PC-3 (cell line): ENCODE results near the gene RAB4A. TPM values are rescaled to one million over a fixed set of nuclear protein-coding genes. Genes with fewer than 3 reads are reported as not detected.

Experiments
- ATAC-seq: fragments of 200-7000 bp; cut with Tn5 transposase; 2 replicates; pipeline ENCODE4 v1.9.1; 2020; ENCODE audit warnings: mild to moderate bottlenecking, moderate library complexity
- BruUV-seq: library from RNA; stranded (reverse); fragments of 400-500 nt; replicated peaks from 2 replicates; lab custom pipeline; 2021; lab: Mats Ljungman, UMichigan
- CTCF ChIA-PET: fragments of 300-600 bp; sonication (Branson Sonifier 250); formaldehyde crosslinking; loops from one replicate; lab custom pipeline; 2022; ENCODE audit warnings: antibody characterized with exemption; lab: Charles Lee
- POLR2A ChIA-PET: fragments of 300-600 bp; sonication (Branson Sonifier 250); formaldehyde crosslinking; loops from one replicate; lab custom pipeline; 2022; ENCODE audit warnings: antibody characterized with exemption; ENCODE audit not compliant: unreplicated experiment; lab: Charles Lee
- DNase-seq: peaks from one replicate; pipeline ENCODE4 v3.0.0-alpha.2; 2015
- H2AFZ ChIP-seq: fragments of 300-600 bp; sonication (generic); 2 replicates; pipeline ENCODE4 v1.6.0; 2016; ENCODE audit warnings: antibody characterized with exemption, low read length
- H3F3A ChIP-seq: fragments of 300-600 bp; sonication (generic); one replicate; pipeline ENCODE4 v1.6.0; 2017; ENCODE audit warnings: antibody characterized with exemption, low read length, control low read depth, mild to moderate bottlenecking; ENCODE audit not compliant: unreplicated experiment
- H3K27ac ChIP-seq: fragments of 300-600 bp; sonication (generic); 2 replicates; pipeline ENCODE4 v1.5.1; 2016; ENCODE audit warnings: mild to moderate bottlenecking, low read length
- H3K27me3 ChIP-seq: fragments of 300-600 bp; sonication (generic); 2 replicates; pipeline ENCODE4 v1.6.1; 2016; ENCODE audit warnings: low read length, mixed read lengths
- H3K36me3 ChIP-seq: fragments of 300-600 bp; sonication (generic); 2 replicates; pipeline ENCODE4 v1.6.1; 2016; ENCODE audit warnings: low read depth, mixed run types, low read length, mixed read lengths
- H3K4me1 ChIP-seq: fragments of 300-600 bp; sonication (generic); 2 replicates; pipeline ENCODE4 v1.5.1; 2016; ENCODE audit warnings: low read length; ENCODE audit not compliant: insufficient read depth
- H3K4me2 ChIP-seq: fragments of 300-600 bp; sonication (generic); 2 replicates; pipeline ENCODE4 v1.6.0; 2016; ENCODE audit warnings: low read length
- H3K4me3 ChIP-seq: fragments of 300-600 bp; sonication (generic); 2 replicates; pipeline ENCODE4 v1.5.1; 2016; ENCODE audit warnings: mild to moderate bottlenecking, low read length, mixed read lengths
- H3K79me2 ChIP-seq: fragments of 300-600 bp; sonication (generic); 2 replicates; pipeline ENCODE4 v1.6.1; 2017; ENCODE audit warnings: low read length, mixed read lengths
- H3K9ac ChIP-seq: fragments of 300-600 bp; sonication (generic); 2 replicates; pipeline ENCODE4 v1.6.0; 2016; ENCODE audit warnings: mild to moderate bottlenecking, low read length
- H3K9me2 ChIP-seq: fragments of 300-600 bp; sonication (generic); replicated peaks from 2 replicates; pipeline ENCODE4 v1.6.1; 2016; ENCODE audit warnings: mixed run types, low read length, mixed read lengths
- H3K9me3 ChIP-seq: fragments of 300-600 bp; sonication (generic); 2 replicates; pipeline ENCODE4 v1.6.1; 2016; ENCODE audit warnings: low read length, mixed read lengths
- H4K20me1 ChIP-seq: fragments of 300-600 bp; sonication (generic); 2 replicates; pipeline ENCODE4 v1.6.1; 2016; ENCODE audit warnings: low read length, mixed read lengths
- EZH2 ChIP-seq: fragments of 300-600 bp; sonication (generic); IDR thresholded peaks from one replicate; pipeline ENCODE4 v1.6.1; 2017; ENCODE audit warnings: antibody characterized with exemption, mild to moderate bottlenecking, low read length; ENCODE audit not compliant: unreplicated experiment
- EZH2phosphoT487 ChIP-seq: fragments of 300-600 bp; sonication (generic); IDR thresholded peaks from 2 replicates; pipeline ENCODE4 v1.6.1; 2018; ENCODE audit warnings: mild to moderate bottlenecking, antibody characterized with exemption, low read length, borderline replicate concordance
- intact Hi-C: fragments of 100-400 bp; cut with micrococcal nuclease; formaldehyde crosslinking; loops from 2 replicates; pipeline ENCODE4 v1.9.0; 2023
- total RNA-seq: library from RNA; depleted of rRNA; stranded (reverse); fragments of >200 nt; gene quantifications from 2 replicates; pipeline ENCODE4 v1.2.3, GENCODE V29; 2014
- TF ChIP-seq, protein P1 (sequence below): fragments of 300-600 bp; sonication (generic); conservative IDR thresholded peaks from 2 replicates; pipeline ENCODE4 v1.5.1; 2017; ENCODE audit warnings: antibody characterized with exemption, low read depth, mild to moderate bottlenecking, low read length

Gene RAB4A
- total RNA-seq, 1 experiment from 2014 or later: 67.0 TPM

DNA sequence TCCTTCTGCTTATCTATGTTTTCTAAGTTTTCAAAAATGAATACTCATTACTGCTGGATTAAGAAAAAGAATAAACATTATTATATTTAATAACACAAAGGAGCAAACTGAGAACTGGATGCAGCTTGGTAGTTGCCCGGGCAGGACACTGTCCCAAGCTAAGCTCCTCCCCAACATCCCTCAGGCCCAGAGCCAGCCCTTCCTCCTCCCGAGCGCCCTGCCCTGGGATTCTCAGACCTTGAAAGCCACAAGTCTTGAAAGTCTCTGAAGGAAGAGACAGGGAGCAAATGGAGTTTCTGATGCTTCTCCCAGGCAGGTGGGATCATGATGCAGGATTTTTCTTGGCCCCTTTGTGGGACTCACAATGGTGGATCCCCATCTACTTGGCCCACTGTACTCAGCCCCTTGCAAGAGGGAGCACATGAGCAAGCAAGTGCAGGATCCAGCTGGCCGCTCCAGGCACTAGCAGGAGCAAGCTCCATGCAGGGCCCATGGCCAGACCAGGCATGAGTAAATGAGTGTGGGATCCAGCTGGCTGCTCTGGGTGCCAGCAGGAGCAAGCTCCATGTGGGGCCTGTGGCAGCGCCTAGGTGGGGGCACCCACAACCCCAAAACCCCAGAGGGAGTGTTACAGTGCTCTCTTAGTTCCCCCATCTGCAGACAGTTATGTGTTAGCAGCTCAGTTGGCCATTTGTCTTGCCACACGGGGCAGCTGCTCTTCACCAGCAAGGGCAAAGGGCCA is 32.1 kb upstream of the RAB4A start:
- no peak overlapping the region for H3K4me3 ChIP-seq
- H3F3A ChIP-seq: no peaks in the 10 kb centered on the region
- no peak overlapping the region for H3K4me2 ChIP-seq
- intact Hi-C loops: no loop called here
- H2AFZ ChIP-seq: no peak overlapping the region
- H3K27ac ChIP-seq: no peak overlapping the region
- H3K79me2 ChIP-seq: no peaks in the 10 kb centered on the region
- no peaks in the 10 kb centered on the region for H3K4me1 ChIP-seq
- ChIA-PET POLR2A (no interaction called here), CTCF (no interaction called here)
- no peaks in the 10 kb centered on the region for H3K36me3 ChIP-seq
- no peak overlapping the region for H3K9ac ChIP-seq
- no peak for ATAC-seq
- no peaks in the 10 kb centered on the region for H3K9me2 ChIP-seq
- peaks cover 12% of the 10 kb centered on the region; the same call in 1 of the 2 replicates for H3K27me3 ChIP-seq
- BruUV-seq: no TSS peak
- no peak for DNase-seq
- H3K9me3 ChIP-seq: 0 out of 2 replicates have a peak, but pooled peaks cover 5% of the 10 kb centered on the region
- TF ChIP-seq EZH2phosphoT487: no peak
- TF ChIP-seq, protein P1, sequence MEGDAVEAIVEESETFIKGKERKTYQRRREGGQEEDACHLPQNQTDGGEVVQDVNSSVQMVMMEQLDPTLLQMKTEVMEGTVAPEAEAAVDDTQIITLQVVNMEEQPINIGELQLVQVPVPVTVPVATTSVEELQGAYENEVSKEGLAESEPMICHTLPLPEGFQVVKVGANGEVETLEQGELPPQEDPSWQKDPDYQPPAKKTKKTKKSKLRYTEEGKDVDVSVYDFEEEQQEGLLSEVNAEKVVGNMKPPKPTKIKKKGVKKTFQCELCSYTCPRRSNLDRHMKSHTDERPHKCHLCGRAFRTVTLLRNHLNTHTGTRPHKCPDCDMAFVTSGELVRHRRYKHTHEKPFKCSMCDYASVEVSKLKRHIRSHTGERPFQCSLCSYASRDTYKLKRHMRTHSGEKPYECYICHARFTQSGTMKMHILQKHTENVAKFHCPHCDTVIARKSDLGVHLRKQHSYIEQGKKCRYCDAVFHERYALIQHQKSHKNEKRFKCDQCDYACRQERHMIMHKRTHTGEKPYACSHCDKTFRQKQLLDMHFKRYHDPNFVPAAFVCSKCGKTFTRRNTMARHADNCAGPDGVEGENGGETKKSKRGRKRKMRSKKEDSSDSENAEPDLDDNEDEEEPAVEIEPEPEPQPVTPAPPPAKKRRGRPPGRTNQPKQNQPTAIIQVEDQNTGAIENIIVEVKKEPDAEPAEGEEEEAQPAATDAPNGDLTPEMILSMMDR: no peak
- TF ChIP-seq EZH2: no peak
- H4K20me1 ChIP-seq: no peaks in the 10 kb centered on the region

DNA sequence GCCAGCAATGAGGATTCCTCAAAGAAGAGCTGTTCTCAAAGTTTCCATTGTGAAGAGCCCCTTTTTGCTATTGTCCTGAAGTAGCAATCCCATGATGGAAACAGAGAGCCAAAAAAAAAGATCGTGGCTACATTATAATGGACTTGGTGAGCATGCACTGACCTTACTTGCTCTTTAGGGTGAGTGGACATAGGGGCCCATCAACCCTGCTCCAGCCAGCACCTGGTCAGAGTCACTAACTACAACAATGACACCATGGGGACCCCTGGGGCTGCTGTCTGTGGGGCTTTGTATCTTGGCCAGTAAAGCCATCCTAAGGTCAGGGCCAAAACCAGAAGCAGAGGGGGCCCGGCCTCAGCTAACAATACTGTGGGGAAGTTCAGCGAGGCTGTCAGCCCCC is 30.4 kb upstream of the RAB4A start:
- Histone ChIP-seq H4K20me1 (no peaks in the 10 kb centered on the region), H3K4me3 (no peak overlapping the region), H3K4me1 (no peaks in the 10 kb centered on the region), H2AFZ (no peak overlapping the region), H3K9ac (no peak overlapping the region), H3K36me3 (no peaks in the 10 kb centered on the region), H3F3A (no peaks in the 10 kb centered on the region), H3K9me3 (0 out of 2 replicates have a peak, but pooled peaks cover 9% of the 10 kb centered on the region), H3K9me2 (no peaks in the 10 kb centered on the region), H3K79me2 (no peaks in the 10 kb centered on the region), H3K27me3 (peaks cover 9% of the 10 kb centered on the region; the same call in 1 of the 2 replicates), H3K27ac (no peak overlapping the region), H3K4me2 (no peak overlapping the region)
- no TSS peak for BruUV-seq
- ChIA-PET CTCF (no interaction called here), POLR2A (no interaction called here)
- TF ChIP-seq EZH2: no peak
- no peak for TF ChIP-seq EZH2phosphoT487
- TF ChIP-seq, protein P1: no peak
- ATAC-seq (no peak), DNase-seq (no peak)
- intact Hi-C loops: no loop called here

DNA sequence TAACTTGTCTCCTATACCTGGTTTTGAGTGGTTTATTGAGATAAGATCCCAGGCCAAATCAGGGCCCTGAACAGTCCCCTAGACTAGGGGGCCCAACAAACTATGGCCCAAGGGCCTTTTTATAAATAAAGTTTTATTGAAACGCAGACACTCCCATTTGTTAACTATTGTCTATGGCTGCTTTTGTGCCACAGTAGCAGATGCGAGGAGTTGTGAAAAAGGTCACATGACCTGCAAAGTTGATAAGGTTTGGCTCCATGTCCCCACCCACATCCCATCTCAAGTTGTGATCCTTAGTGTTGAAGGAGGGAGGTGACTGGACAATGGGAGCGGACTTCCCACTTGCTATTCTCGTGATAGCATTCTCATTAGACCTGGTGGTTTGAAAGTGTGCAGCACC is 29.5 kb upstream of the RAB4A start:
- ATAC-seq (no peak), DNase-seq (no peak)
- no peak overlapping the region for H3K4me3 ChIP-seq
- peaks cover 9% of the 10 kb centered on the region; the same call in 1 of the 2 replicates for H3K27me3 ChIP-seq
- H3K4me1 ChIP-seq: no peaks in the 10 kb centered on the region
- no peaks in the 10 kb centered on the region for H4K20me1 ChIP-seq
- no peaks in the 10 kb centered on the region for H3F3A ChIP-seq
- no peak overlapping the region for H3K9ac ChIP-seq
- intact Hi-C loops: no loop called here
- 0 out of 2 replicates have a peak, but pooled peaks cover 9% of the 10 kb centered on the region for H3K9me3 ChIP-seq
- TF ChIP-seq EZH2: no peak
- TF ChIP-seq, protein P1: no peak
- no peak overlapping the region for H3K4me2 ChIP-seq
- H2AFZ ChIP-seq: no peak overlapping the region
- H3K27ac ChIP-seq: no peak overlapping the region
- H3K36me3 ChIP-seq: no peaks in the 10 kb centered on the region
- H3K9me2 ChIP-seq: no peaks in the 10 kb centered on the region
- ChIA-PET CTCF (no interaction called here), POLR2A (no interaction called here)
- BruUV-seq: no TSS peak
- H3K79me2 ChIP-seq: no peaks in the 10 kb centered on the region
